ENCODE data around the gene UGGT2. TPM values are rescaled to one million over a fixed set of nuclear protein-coding genes. Genes with fewer than 3 reads are reported as not detected.

UGGT2 gene
- total and polyA plus RNA-seq, 2 donors (not counting 1 experiment from before 2014, with no cell fraction given), result 0.39 to 6.7 TPM

DNA sequence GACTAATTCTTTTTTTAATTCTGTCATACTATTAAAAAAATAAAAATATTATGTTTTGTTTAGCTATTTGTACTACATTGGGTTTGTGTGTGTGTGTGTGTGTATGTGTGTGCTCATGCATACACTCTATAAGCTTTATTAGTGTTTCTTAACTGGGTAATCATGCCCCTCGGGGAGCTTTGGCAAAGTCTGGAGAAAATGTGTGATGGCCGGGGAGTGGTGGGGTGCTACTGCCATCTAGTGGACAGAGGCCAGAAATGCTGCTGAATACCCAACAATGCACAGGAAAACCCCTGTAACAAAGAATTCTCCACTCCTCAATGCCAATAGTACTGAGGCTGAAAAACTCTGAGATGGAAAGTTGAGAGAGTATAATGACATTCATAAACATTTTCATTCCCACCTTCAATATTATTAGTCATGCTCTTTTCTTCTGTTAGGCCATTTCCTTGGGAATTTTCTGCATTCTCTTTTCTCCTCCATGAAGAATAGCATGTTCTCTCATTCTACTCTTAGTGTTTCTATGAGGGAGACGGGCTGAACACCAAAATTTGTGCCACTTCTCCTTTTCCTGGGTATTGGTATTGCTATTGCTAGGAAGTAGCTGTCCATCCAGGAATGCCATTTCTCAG, 219.0 kb downstream of the UGGT2 start:
- Histone ChIP-seq H3K4me1 (ENCODE audit: control insufficient read depth in 2 of 2, insufficient read depth in 2 of 2, low read length in 2 of 2) (no peaks in the 10 kb centered on the region), H4K20me1 (ENCODE audit: control insufficient read depth, insufficient read depth, low read length, poor library complexity, severe bottlenecking) (no peaks in the 10 kb centered on the region), H2AFZ (ENCODE audit: insufficient read depth, low read depth, low read length, poor library complexity, severe bottlenecking) (no peak overlapping the region), H3K9me3 (ENCODE audit: control extremely low read depth in 1 of 3, control insufficient read depth in 2 of 3, insufficient read depth in 1 of 3, low read length in 2 of 3) (peaks cover 0 to 3% (median 0%) of the 10 kb centered on the region in 3 donors), H3K27ac (ENCODE audit: low read length in 2 of 2) (no peak overlapping the region), H3K4me2 (replicated peaks; ENCODE audit: low read depth, low read length, poor library complexity, severe bottlenecking) (no peak overlapping the region), H3K9ac (ENCODE audit: low read length) (no peak overlapping the region), H3K36me3 (replicated peaks in 1 of 2; ENCODE audit: control extremely low read depth in 1 of 2, control insufficient read depth in 1 of 2, extremely low read depth in 1 of 2, insufficient read depth in 2 of 2, low read length in 1 of 2) (no peaks in the 10 kb centered on the region), H3K79me2 (ENCODE audit: control insufficient read depth, insufficient read depth, low read length) (no peaks in the 10 kb centered on the region), H3K4me3 (ENCODE audit: control extremely low read depth in 1 of 5, extremely low read depth in 1 of 5, insufficient read depth in 1 of 5, low read depth in 2 of 5, low read length in 4 of 5) (no peak overlapping the region), H3K27me3 (replicated peaks in 1 of 4; ENCODE audit: control extremely low read depth in 1 of 4, control insufficient read depth in 3 of 4, insufficient read depth in 4 of 4, low read length in 3 of 4) (no peaks in the 10 kb centered on the region)
- Mint-ChIP-seq H3K4me3 (no peak overlapping the region), H3K27me3 (no peaks in the 10 kb centered on the region), H3K9me3 (ENCODE audit: insufficient read depth) (peaks cover 11% of the 10 kb centered on the region), H3K4me1 (peaks cover 2% of the 10 kb centered on the region), H3K27ac (no peak overlapping the region)
- TF ChIP-seq, protein P1, sequence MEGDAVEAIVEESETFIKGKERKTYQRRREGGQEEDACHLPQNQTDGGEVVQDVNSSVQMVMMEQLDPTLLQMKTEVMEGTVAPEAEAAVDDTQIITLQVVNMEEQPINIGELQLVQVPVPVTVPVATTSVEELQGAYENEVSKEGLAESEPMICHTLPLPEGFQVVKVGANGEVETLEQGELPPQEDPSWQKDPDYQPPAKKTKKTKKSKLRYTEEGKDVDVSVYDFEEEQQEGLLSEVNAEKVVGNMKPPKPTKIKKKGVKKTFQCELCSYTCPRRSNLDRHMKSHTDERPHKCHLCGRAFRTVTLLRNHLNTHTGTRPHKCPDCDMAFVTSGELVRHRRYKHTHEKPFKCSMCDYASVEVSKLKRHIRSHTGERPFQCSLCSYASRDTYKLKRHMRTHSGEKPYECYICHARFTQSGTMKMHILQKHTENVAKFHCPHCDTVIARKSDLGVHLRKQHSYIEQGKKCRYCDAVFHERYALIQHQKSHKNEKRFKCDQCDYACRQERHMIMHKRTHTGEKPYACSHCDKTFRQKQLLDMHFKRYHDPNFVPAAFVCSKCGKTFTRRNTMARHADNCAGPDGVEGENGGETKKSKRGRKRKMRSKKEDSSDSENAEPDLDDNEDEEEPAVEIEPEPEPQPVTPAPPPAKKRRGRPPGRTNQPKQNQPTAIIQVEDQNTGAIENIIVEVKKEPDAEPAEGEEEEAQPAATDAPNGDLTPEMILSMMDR (IDR thresholded peaks at IDR 0.05), result peak; percentile 98
- TF ChIP-seq EZH2 (IDR thresholded peaks at IDR 0.05; ENCODE audit: borderline replicate concordance, insufficient read depth, low read depth, low read length, poor library complexity, severe bottlenecking), result no peak
- ChIA-PET POLR2A (no interaction called here), CTCF (interaction anchor here (0.6 to 5.7 kb wide), 39 partner anchors 9 to 1155 kb away, joined by 3 to 163 read pairs (median 5); no protein-coding TSS in a partner anchor)
- WGBS (ENCODE audit: insufficient coverage), result no CpG with 5 or more reads among the region's 3 CpGs
- intact Hi-C loops (cut with micrococcal nuclease), result loop anchor here (1.0 kb wide), 2 partner anchors 210 to 340 kb away; no protein-coding TSS in a partner anchor
- peak; percentile 81 for ATAC-seq (ENCODE audit: low read depth)
- DNase-seq, result peak; percentile 71

DNA sequence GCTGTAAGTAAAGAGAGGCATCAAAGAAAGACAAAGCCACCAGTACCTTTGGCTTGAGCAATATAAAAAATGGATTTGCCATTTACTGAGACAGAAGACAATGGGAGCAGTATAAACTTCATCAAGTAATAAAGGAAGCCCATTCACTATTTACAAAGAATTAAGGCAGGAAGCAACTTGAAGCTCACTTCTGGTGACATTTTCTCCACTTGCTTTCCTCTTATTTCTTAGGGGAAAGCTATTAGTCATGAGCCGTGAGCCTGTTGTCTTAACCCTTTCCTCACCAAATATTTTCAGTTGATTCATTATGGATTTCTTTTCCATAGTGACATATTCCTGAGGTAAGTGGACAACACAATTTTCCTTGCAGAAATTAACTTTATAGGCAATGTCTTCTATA, 219.5 kb downstream of the UGGT2 start:
- Mint-ChIP-seq H3K9me3 (ENCODE audit: insufficient read depth) (peaks cover 6% of the 10 kb centered on the region), H3K4me3 (no peak overlapping the region), H3K27me3 (no peaks in the 10 kb centered on the region), H3K27ac (no peak overlapping the region), H3K4me1 (peaks cover 2% of the 10 kb centered on the region)
- no CpG with 5 or more reads among the region's 1 CpG for WGBS (ENCODE audit: insufficient coverage)
- no peak overlapping the region for H3K9ac ChIP-seq (ENCODE audit: low read length)
- ChIA-PET POLR2A (no interaction called here), CTCF (interaction anchor here (0.6 to 5.7 kb wide), 40 partner anchors 9 to 1155 kb away, joined by 3 to 163 read pairs (median 5); no protein-coding TSS in a partner anchor)
- ATAC-seq (ENCODE audit: low read depth) (no peak), DNase-seq (no peak)
- intact Hi-C loops (cut with micrococcal nuclease), result loop anchor here (1.0 kb wide), 2 partner anchors 209 to 339 kb away; no protein-coding TSS in a partner anchor
- H3K36me3 ChIP-seq (replicated peaks in 1 of 2; ENCODE audit: control extremely low read depth in 1 of 2, control insufficient read depth in 1 of 2, extremely low read depth in 1 of 2, insufficient read depth in 2 of 2, low read length in 1 of 2), result no peaks in the 10 kb centered on the region
- H3K9me3 ChIP-seq (ENCODE audit: control extremely low read depth in 1 of 3, control insufficient read depth in 2 of 3, insufficient read depth in 1 of 3, low read length in 2 of 3), result peaks cover 0 to 3% (median 0%) of the 10 kb centered on the region in 3 donors
- H3K4me3 ChIP-seq (ENCODE audit: control extremely low read depth in 1 of 5, extremely low read depth in 1 of 5, insufficient read depth in 1 of 5, low read depth in 2 of 5, low read length in 4 of 5), result no peak overlapping the region
- H3K4me2 ChIP-seq (replicated peaks; ENCODE audit: low read depth, low read length, poor library complexity, severe bottlenecking), result no peak overlapping the region
- no peaks in the 10 kb centered on the region for H3K79me2 ChIP-seq (ENCODE audit: control insufficient read depth, insufficient read depth, low read length)
- H3K4me1 ChIP-seq (ENCODE audit: control insufficient read depth in 2 of 2, insufficient read depth in 2 of 2, low read length in 2 of 2), result no peaks in the 10 kb centered on the region
- H3K27ac ChIP-seq (ENCODE audit: low read length in 2 of 2), result no peak overlapping the region
- H3K27me3 ChIP-seq (replicated peaks in 1 of 4; ENCODE audit: control extremely low read depth in 1 of 4, control insufficient read depth in 3 of 4, insufficient read depth in 4 of 4, low read length in 3 of 4), result no peaks in the 10 kb centered on the region
- TF ChIP-seq, protein P1 (IDR thresholded peaks at IDR 0.05), result no peak
- no peak for TF ChIP-seq EZH2 (IDR thresholded peaks at IDR 0.05; ENCODE audit: borderline replicate concordance, insufficient read depth, low read depth, low read length, poor library complexity, severe bottlenecking)
- H4K20me1 ChIP-seq (ENCODE audit: control insufficient read depth, insufficient read depth, low read length, poor library complexity, severe bottlenecking), result no peaks in the 10 kb centered on the region
- no peak overlapping the region for H2AFZ ChIP-seq (ENCODE audit: insufficient read depth, low read depth, low read length, poor library complexity, severe bottlenecking)
